HUES48 (cell line): ENCODE results near the gene ADGRG6.

Source experiments
- H3K27ac ChIP-seq: one replicate; pipeline ENCODE4 v1.7.0; 2013; ENCODE audit warnings: low read depth, low read length, inconsistent platforms
- H3K27me3 ChIP-seq: 2 replicates; pipeline ENCODE4 v1.6.1; 2013; ENCODE audit warnings: mild to moderate bottlenecking, low read length; ENCODE audit not compliant: control insufficient read depth, insufficient read depth
- H3K36me3 ChIP-seq: 2 replicates; pipeline ENCODE4 v1.6.1; 2013; ENCODE audit warnings: low read length; ENCODE audit not compliant: control insufficient read depth, insufficient read depth
- H3K4me1 ChIP-seq: 2 replicates; pipeline ENCODE4 v1.6.1; 2013; ENCODE audit warnings: mild to moderate bottlenecking, low read length; ENCODE audit not compliant: control insufficient read depth, insufficient read depth
- H3K4me3 ChIP-seq: 2 replicates; pipeline ENCODE4 v1.5.1; 2013; ENCODE audit warnings: mild to moderate bottlenecking, low read depth, low read length
- H3K9ac ChIP-seq: 2 replicates; pipeline ENCODE4 v1.6.1; 2013; ENCODE audit warnings: mild to moderate bottlenecking, low read depth, low read length, moderate library complexity
- H3K9me3 ChIP-seq: 2 replicates; pipeline ENCODE4 v1.6.1; 2013; ENCODE audit warnings: low read length; ENCODE audit not compliant: control insufficient read depth, insufficient read depth

Gene ADGRG6

DNA sequence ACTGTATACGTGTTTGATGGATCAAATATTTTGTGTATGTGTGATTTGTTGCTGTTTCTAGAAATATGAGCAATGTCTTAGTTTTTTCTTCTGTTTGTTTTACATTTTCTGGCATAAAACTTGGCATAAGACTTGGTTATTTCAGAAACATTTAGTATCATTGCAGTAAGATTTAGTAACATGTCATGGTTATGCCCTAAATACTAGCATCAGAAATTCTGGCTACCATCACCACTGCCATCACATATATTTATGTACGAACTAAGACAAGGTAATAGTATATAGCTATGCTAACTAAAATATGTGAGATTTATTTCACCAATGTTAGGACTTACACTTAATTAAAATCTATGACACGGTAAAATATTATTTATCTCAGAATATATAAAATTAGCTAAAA is 10.3 kb upstream of the ADGRG6 start:
- Histone ChIP-seq H3K36me3 (no peaks in the 10 kb centered on the region), H3K4me3 (no peak overlapping the region), H3K27me3 (no peaks in the 10 kb centered on the region), H3K9ac (no peak overlapping the region), H3K9me3 (no peaks in the 10 kb centered on the region), H3K4me1 (no peaks in the 10 kb centered on the region), H3K27ac (no peak overlapping the region)

DNA sequence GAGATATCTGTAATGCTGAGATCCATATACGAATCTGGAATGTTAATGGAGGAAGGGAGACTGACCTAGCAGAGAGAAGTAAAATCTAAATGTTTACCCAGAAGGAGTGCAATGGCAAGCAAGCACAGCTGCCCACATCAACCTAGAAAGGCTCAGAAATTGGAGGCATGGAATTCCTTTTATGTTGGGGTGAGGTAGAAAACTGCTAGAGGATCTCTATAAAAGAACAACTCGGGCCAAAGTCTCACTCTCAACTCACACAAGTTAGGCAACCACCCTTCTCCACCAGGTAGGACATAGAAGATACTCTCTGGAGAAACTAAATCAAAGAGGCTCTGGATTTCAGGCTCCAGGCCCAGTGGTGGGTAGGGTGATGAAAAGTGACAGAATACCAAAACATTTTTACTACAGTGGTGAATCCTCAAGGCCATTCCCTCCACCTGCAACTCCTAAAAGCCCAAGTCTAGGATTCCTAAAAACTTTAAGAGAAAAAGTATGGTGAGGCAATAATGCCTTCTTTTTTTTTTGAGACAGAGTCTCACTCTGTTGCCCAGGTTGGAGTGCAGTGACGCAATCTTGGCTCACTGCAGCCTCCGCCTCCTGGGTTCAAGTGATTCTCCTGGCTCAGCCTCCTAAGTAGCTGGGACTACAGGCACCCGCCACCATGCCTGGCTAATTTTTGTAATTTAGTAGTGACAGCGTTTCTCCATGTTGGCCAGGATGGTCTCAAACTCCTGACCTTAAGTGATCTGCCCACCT is 9.5 kb upstream of the ADGRG6 start:
- no peak overlapping the region for H3K27ac ChIP-seq
- no peaks in the 10 kb centered on the region for H3K36me3 ChIP-seq
- H3K4me3 ChIP-seq, result no peak overlapping the region
- H3K27me3 ChIP-seq, result no peaks in the 10 kb centered on the region
- H3K9ac ChIP-seq, result no peak overlapping the region
- no peaks in the 10 kb centered on the region; the same call in 1 of the 2 replicates for H3K4me1 ChIP-seq
- no peaks in the 10 kb centered on the region for H3K9me3 ChIP-seq

DNA sequence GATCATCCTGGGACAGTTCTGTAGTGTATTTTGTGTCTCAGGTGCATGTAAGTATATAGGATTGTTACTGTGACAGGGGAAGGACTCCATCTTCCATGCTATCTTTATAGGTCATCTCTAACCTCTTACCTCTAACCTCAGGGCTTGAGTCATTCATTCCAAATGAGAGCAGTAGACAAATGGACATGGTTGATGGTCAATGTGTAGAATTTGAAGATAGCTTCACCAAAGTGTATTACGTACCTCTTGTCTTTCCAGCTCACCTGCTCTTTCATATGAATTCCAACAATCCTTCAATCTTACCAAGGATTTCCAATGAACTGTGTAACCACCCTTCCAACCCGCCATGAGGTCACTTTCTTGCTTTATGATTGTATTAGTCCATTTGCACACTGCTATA is 8.7 kb upstream of the ADGRG6 start:
- no peak overlapping the region for H3K4me3 ChIP-seq
- no peaks in the 10 kb centered on the region for H3K27me3 ChIP-seq
- no peaks in the 10 kb centered on the region for H3K9me3 ChIP-seq
- H3K9ac ChIP-seq, result no peak overlapping the region
- H3K36me3 ChIP-seq, result no peaks in the 10 kb centered on the region
- H3K4me1 ChIP-seq, result peaks cover 5% of the 10 kb centered on the region; the same call in 1 of the 2 replicates
- H3K27ac ChIP-seq, result no peak overlapping the region

DNA sequence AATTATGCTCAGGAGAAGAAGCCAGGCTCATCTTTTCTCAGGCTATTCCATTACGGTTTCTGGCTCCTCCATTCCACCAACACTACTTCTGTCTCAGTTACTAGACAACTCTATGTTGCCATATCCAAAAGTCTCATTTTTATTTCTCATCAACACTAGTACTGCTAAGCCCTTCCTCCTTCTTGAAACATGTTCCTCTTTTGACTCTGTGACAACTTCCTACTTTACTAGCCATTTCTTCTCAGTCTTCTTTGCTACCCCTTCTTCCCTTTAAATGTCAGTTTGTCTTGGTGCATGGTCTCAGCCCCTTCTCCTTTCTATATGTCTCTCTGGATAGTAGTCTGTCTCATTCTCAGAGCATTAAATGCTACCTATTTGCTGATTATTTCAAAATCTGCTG is 7.1 kb upstream of the ADGRG6 start:
- Histone ChIP-seq H3K27ac (no peak overlapping the region), H3K4me1 (peaks cover 8% of the 10 kb centered on the region; the same call in 1 of the 2 replicates), H3K9ac (no peak overlapping the region), H3K9me3 (no peaks in the 10 kb centered on the region), H3K36me3 (no peaks in the 10 kb centered on the region), H3K27me3 (no peaks in the 10 kb centered on the region), H3K4me3 (no peak overlapping the region)

DNA sequence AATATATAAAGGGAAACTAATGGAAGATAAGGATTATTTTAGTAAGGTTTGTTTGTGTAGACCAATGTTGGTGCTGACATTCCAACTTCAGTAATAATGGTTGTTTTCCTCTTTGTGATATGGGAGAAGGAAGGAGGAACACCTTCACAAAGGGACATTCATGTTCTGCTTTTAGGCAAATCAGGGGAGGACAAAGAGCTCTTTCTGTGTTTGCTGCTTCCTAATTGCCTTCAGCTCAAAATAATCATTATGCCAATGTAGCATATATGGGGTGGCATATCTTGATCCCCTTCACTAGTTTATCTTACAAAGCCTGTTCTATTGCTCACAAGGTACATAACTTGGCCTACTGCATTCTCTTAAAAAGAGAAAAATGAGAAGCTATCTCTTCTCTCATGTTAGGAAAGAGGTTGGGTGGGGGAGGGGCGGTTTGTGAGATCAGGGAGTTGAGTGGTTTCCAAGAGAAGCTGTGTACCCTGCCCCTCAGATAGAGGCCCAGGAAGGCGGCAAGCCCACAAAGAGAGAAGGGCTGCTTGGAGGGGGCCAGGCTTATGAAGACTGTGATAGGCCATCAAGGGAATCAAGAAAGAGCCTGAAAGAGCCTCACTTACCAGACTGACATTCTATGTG is 4.7 kb upstream of the ADGRG6 start:
- peaks cover 12% of the 10 kb centered on the region; the same call in 1 of the 2 replicates for H3K4me1 ChIP-seq
- no peaks in the 10 kb centered on the region for H3K36me3 ChIP-seq
- no peak overlapping the region for H3K4me3 ChIP-seq
- no peaks in the 10 kb centered on the region for H3K9me3 ChIP-seq
- no peak overlapping the region for H3K27ac ChIP-seq
- peaks cover 22% of the 10 kb centered on the region for H3K27me3 ChIP-seq
- H3K9ac ChIP-seq, result no peak overlapping the region

DNA sequence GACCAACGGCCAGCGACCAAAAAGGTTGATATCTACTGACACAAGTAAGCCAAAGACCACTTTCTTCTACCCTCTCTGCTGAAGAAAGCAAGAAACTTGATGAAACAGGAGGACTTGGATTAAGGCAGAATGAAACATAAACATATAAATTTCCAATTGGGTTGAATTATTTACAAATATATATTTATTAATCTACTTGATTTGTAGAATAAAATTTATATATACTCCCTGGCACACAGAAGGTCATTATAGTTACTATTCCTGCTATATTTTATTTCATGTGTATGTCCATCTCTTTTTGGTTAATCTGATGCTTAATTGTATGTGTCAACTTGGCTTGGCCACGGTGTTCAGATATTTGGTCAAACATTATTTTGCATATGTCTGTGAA is 4.2 kb upstream of the ADGRG6 start:
- Histone ChIP-seq H3K27ac (no peak overlapping the region), H3K36me3 (no peaks in the 10 kb centered on the region), H3K9me3 (no peaks in the 10 kb centered on the region), H3K4me1 (peaks cover 14% of the 10 kb centered on the region), H3K27me3 (peaks cover 27% of the 10 kb centered on the region), H3K9ac (no peak overlapping the region), H3K4me3 (no peak overlapping the region)

DNA sequence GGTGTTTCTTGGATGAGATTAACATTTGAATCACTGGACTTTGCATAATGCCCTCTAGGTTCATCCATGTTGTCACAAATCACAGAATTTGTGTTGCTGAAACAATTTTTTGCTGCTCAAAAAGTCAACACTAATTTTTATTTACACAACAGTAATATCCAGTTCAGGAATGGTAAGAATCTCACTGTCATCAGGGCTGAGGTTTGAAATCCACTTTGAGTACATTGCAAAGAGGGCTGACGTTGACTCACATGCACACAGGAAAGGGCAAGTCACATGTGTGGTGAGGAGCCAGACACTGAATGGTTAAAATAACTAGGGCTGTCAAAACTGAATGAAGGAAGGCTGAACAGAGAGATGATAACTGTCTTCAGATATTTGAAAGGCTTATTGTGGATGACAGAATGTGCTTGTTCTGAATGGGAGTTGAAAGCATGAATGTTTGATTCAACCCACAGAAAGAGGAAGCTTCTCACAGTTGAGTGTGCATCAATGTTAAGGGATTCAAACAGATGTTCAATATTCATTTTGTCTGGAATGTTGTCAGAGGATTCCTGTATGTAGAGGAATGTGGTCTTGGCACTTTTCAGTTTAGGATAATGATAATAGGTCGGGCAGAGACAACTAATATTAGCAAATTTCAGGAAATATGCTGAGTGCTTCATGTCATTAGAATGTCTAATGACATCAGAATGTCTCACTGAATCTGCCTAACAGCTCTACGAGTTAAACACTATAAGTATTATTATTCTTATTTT is 3.6 kb upstream of the ADGRG6 start:
- H3K4me3 ChIP-seq, result no peak overlapping the region
- H3K36me3 ChIP-seq, result no peaks in the 10 kb centered on the region
- H3K27ac ChIP-seq, result no peak overlapping the region
- peaks cover 33% of the 10 kb centered on the region for H3K27me3 ChIP-seq
- H3K4me1 ChIP-seq, result peaks cover 18% of the 10 kb centered on the region
- no peaks in the 10 kb centered on the region for H3K9me3 ChIP-seq
- H3K9ac ChIP-seq, result no peak overlapping the region

DNA sequence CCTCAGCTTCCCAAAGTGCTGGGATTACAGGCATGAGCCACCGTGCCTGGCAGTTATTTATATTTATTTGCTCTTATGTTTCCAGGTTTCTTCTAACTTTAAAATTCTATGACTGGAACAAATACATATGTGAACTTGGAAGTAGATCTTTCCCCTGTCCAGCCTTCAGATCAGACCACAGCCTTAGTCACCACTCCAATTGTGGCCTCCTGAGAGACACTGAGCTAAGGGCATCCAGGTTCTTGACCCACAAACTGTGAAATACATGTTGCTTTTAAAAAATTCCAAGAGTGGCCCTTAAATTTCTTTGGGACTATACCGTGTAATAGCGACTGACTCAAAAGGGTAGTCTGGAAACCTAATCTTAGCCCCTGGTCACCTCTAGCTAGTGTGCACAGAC is 1.5 kb upstream of the ADGRG6 start:
- Histone ChIP-seq H3K9ac (no peak overlapping the region), H3K9me3 (no peaks in the 10 kb centered on the region), H3K4me1 (peaks cover 18% of the 10 kb centered on the region), H3K27me3 (peaks cover 40% of the 10 kb centered on the region), H3K36me3 (no peaks in the 10 kb centered on the region), H3K4me3 (no peak overlapping the region), H3K27ac (no peak overlapping the region)

DNA sequence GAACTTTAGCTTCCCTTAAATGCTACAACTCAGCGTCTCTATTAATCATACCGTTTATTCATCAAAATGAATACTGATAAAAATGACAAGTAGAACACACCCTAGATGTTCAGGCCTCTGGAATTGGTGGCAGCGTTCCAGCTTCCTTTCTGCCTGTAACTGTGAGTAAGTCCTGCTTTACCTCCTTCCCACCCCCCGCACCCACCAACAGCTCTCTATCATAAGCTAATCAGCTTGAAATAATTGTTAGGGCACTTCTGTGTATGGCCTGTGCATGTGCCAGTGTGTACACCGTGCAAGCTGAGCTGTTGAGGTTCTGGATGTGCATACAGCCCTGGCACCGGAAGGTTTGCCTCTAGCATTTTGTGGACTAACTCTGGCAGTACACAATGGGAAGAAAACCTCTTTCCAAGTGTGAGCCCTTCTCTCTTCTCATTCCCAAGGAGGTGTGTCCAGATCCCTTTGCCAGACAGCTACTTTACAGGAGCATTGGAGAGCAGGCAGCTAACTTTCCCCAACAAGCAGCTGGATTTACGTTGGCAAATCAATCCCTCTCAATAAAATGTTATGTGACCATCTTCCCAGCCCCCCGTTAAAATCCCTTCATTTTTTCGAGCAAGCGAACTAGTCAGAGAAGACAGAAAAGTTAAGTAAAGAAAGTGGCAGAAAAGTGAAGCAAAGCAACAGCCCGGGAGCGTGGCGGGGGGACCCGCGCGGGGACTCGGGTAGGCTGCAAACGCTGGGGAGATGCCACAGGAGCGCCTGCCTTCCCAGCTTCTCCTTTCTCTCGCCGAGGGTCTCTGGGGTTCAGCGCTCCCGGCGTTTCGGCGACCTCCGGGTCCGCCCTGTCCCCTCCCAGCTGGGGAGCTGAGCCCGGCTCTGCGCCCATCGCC is 803 bp upstream of the ADGRG6 start:
- 0 out of 2 replicates have a peak overlapping the region, but pooled peaks have one; percentile 4 for H3K9ac ChIP-seq

DNA sequence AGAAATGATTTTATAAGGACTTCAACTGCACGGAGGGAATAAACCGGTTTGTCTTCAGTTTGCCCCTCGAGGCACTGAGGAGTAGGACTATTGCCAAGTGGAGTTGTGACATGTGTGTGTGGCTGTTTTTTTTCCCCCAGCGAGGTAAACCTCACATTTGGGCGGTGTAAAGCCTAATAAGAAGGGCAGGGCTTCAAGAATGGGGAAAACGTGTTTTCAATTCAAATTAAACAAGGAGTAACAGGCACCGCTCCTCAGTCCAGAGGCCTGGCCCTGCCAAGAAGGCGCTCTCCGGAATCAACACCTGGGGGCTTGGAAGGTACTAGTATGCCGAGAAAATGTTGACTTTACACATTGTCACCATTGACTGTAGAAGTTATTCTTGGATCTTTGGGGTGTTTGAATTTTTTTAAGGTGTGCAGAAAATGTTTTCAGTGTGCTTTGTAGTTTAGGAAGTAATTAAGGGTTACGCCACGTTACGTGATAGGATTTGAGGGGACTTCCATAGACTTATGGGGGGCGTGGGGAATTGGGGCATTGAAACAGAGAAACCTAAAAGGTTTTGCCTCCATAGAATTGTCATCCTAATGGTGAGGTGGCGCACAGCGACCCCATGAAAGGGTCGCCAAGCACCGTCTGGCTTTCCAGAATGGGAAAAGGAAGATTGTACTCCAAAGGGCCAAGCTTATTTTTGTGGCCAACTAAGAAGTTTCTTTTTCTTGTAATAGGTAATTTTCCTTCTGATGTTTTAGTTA is 791 bp downstream of the ADGRG6 start:
- no peak overlapping the region for H3K9ac ChIP-seq
- no peak overlapping the region for H3K27ac ChIP-seq

More for the DNA sequence above, 803 bp upstream of the ADGRG6 start:
- H3K27ac ChIP-seq, result no peak overlapping the region
- no peaks in the 10 kb centered on the region for H3K9me3 ChIP-seq
- peaks cover 18% of the 10 kb centered on the region for H3K4me1 ChIP-seq
- H3K36me3 ChIP-seq, result no peaks in the 10 kb centered on the region
- peak overlapping the region; percentile 88 for H3K4me3 ChIP-seq
- H3K27me3 ChIP-seq, result peaks cover 40% of the 10 kb centered on the region

More for the DNA sequence above, 791 bp downstream of the ADGRG6 start:
- H3K27me3 ChIP-seq, result peaks cover 40% of the 10 kb centered on the region
- no peaks in the 10 kb centered on the region for H3K9me3 ChIP-seq
- peak overlapping the region; percentile 88 for H3K4me3 ChIP-seq
- H3K4me1 ChIP-seq, result peaks cover 28% of the 10 kb centered on the region
- no peaks in the 10 kb centered on the region for H3K36me3 ChIP-seq
